ENCODE data around the gene GMPPA. TPM values are rescaled to one million over a fixed set of nuclear protein-coding genes. Genes with fewer than 3 reads are reported as not detected.

Gene GMPPA
- total RNA-seq, 1 donor from 2014 or later, result 42.5 TPM

DNA sequence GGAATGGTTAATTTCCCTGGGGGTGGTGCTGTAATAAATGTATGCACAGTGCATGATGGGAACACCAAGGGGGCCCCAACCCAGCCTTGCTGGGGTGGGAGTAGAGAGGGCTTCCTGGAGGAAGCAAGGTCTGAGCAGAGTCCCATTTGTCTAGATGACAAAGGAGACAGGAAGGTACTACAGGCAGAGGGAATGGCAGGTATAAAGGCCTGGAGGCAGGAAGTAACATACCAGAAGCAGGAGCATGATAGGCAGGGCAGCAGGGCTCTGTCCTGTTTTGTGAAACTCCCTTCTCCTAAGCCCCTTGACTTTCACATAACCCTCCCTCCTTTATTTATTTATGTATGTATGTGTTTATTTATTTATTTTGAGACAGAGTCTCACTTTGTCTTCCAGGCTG is 3.9 kb downstream of the GMPPA start:
- no peak overlapping the region for H3K27ac Mint-ChIP-seq (ENCODE audit: unreplicated experiment)
- DNase-seq (ENCODE audit: extremely low spot score, unreplicated experiment), result no peak
- H3K4me3 Mint-ChIP-seq (ENCODE audit: unreplicated experiment), result no peak overlapping the region

DNA sequence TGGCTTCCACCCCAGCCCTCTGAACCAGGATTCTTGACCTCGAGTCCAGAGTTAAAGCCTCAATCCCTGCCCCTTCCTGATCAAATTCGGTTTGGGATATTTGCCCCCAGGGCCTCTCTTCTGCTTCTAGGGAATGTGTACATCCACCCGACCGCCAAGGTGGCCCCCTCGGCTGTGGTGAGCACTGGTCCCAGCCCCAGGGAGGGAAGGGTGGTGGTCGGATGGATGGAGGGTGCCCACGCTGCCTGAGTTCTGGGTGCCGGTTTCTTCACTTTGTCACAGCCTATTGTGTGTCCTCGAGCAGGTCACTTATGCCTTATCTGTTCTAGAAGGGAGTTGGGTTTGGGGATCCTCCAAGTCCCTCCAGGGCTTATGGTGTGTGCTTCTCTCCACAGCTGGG is 6.9 kb downstream of the GMPPA start:
- H3K36me3 Mint-ChIP-seq (ENCODE audit: unreplicated experiment), result peaks cover 16% of the 10 kb centered on the region
- H3K4me1 Mint-ChIP-seq (ENCODE audit: unreplicated experiment), result peaks cover 13% of the 10 kb centered on the region
- no peaks in the 10 kb centered on the region for H3K9me3 Mint-ChIP-seq (ENCODE audit: unreplicated experiment)
- DNase-seq (ENCODE audit: extremely low spot score, unreplicated experiment), result no peak
- H3K27ac Mint-ChIP-seq (ENCODE audit: unreplicated experiment), result no peak overlapping the region
- H3K27me3 Mint-ChIP-seq (ENCODE audit: unreplicated experiment), result peaks cover 7% of the 10 kb centered on the region
- TF ChIP-seq, protein P1, sequence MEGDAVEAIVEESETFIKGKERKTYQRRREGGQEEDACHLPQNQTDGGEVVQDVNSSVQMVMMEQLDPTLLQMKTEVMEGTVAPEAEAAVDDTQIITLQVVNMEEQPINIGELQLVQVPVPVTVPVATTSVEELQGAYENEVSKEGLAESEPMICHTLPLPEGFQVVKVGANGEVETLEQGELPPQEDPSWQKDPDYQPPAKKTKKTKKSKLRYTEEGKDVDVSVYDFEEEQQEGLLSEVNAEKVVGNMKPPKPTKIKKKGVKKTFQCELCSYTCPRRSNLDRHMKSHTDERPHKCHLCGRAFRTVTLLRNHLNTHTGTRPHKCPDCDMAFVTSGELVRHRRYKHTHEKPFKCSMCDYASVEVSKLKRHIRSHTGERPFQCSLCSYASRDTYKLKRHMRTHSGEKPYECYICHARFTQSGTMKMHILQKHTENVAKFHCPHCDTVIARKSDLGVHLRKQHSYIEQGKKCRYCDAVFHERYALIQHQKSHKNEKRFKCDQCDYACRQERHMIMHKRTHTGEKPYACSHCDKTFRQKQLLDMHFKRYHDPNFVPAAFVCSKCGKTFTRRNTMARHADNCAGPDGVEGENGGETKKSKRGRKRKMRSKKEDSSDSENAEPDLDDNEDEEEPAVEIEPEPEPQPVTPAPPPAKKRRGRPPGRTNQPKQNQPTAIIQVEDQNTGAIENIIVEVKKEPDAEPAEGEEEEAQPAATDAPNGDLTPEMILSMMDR (IDR thresholded peaks at IDR 0.05), result no peak
- no peak overlapping the region for H3K4me3 Mint-ChIP-seq (ENCODE audit: unreplicated experiment)

More for the DNA sequence above, 3.9 kb downstream of the GMPPA start:
- Mint-ChIP-seq H3K27me3 (ENCODE audit: unreplicated experiment) (no peaks in the 10 kb centered on the region), H3K36me3 (ENCODE audit: unreplicated experiment) (peaks cover 16% of the 10 kb centered on the region), H3K9me3 (ENCODE audit: unreplicated experiment) (no peaks in the 10 kb centered on the region), H3K4me1 (ENCODE audit: unreplicated experiment) (peaks cover 23% of the 10 kb centered on the region)
- TF ChIP-seq, protein P1 (IDR thresholded peaks at IDR 0.05), result no peak

DNA sequence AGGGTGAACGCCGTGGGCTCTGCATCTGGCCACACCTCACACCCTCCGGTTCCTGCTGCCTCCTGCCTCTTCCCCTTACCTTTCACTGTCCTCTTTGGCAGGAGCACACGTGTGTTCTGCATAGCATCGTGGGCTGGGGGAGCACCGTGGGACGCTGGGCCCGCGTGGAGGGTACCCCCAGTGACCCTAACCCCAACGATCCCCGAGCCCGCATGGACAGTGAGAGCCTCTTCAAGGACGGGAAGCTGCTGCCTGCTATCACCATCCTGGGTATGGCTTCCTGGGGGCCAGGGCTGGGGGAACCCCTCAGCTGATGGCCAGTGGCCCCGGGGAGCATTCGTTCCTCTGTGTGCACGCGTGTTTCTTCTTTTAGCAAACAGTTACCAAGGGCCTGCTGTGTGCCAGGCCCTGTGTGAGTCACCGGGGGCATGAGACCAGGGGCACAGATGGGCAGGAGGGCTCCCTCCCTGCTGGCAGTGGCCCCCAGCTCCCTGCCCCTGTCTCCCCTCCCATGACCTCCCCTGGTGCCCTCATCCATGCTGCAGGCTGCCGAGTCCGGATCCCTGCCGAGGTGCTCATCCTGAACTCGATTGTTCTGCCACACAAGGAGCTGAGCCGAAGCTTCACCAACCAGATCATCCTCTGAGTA is 7.6 kb downstream of the GMPPA start:
- peaks cover 16% of the 10 kb centered on the region for H3K36me3 Mint-ChIP-seq (ENCODE audit: unreplicated experiment)
- H3K4me3 Mint-ChIP-seq (ENCODE audit: unreplicated experiment), result no peak overlapping the region
- H3K27ac Mint-ChIP-seq (ENCODE audit: unreplicated experiment), result no peak overlapping the region

DNA sequence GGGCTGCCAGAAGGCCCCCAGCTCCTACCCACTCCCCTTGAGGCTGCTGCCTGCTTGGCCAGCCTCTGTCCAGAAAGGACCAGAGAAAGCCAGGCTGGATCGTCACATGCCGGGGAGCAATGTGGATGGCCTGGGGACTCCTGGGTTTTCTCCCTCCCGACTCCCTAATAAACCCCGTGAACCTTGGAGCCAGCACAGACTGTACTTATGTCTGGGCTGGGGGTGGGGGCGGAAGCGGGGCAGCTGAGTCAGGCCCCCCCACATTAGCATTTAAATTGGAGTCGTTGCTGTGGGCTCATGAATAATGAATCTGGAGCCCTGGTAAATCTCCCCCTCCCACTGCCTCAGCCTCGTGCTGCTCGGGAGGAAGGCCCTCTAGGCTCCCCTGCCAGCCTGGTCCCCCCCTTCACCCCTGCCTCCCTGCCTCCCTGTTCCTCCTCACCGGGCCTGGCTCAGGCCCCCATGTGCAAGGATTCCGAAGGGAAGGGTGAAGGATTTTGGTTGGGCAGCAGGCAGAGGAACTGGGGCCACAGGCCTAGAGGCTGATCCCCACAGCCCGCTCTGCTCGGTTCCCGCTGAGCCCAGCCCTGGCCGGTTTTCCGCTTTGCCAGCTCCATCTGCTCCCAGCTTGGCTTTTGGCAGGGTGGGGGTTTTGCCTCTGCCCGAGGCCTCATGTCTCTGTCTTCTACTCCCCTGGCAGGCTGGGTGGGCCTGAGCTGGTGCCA is 8.3 kb downstream of the GMPPA start:
- no peak for DNase-seq (ENCODE audit: extremely low spot score, unreplicated experiment)
- TF ChIP-seq, protein P1 (IDR thresholded peaks at IDR 0.05), result no peak
- no peak overlapping the region for H3K27ac Mint-ChIP-seq (ENCODE audit: unreplicated experiment)
- H3K36me3 Mint-ChIP-seq (ENCODE audit: unreplicated experiment), result peaks cover 13% of the 10 kb centered on the region
- H3K9me3 Mint-ChIP-seq (ENCODE audit: unreplicated experiment), result no peaks in the 10 kb centered on the region
- H3K27me3 Mint-ChIP-seq (ENCODE audit: unreplicated experiment), result peaks cover 10% of the 10 kb centered on the region
- no peak overlapping the region for H3K4me3 Mint-ChIP-seq (ENCODE audit: unreplicated experiment)
- peaks cover 13% of the 10 kb centered on the region for H3K4me1 Mint-ChIP-seq (ENCODE audit: unreplicated experiment)

More for the DNA sequence above, 7.6 kb downstream of the GMPPA start:
- TF ChIP-seq, protein P1 (IDR thresholded peaks at IDR 0.05), result no peak
- Mint-ChIP-seq H3K27me3 (ENCODE audit: unreplicated experiment) (peaks cover 7% of the 10 kb centered on the region), H3K4me1 (ENCODE audit: unreplicated experiment) (peaks cover 13% of the 10 kb centered on the region), H3K9me3 (ENCODE audit: unreplicated experiment) (no peaks in the 10 kb centered on the region)
- DNase-seq (ENCODE audit: extremely low spot score, unreplicated experiment), result no peak

All from osteocyte (in vitro differentiated cells).